H9 (cell line): ENCODE data around the gene ICE2. TPM values are rescaled to one million over a fixed set of nuclear protein-coding genes. Genes with fewer than 3 reads are reported as not detected.

Source experiments
- DNase-seq: peaks from one replicate; pipeline ENCODE4 v3.0.0-alpha.2; 2017
- H2AFZ ChIP-seq: one replicate; pipeline ENCODE4 v1.6.1; 2013; ENCODE audit warnings: mild to moderate bottlenecking, low read length, control low read depth, moderate library complexity
- H2AK5ac ChIP-seq: 2 replicates; pipeline ENCODE4 v1.6.1; 2013; ENCODE audit warnings: low read length, control low read depth, mixed read lengths; ENCODE audit not compliant: insufficient read length
- H2BK120ac ChIP-seq: one replicate; pipeline ENCODE4 v1.6.1; 2013; ENCODE audit warnings: low read depth, mild to moderate bottlenecking, low read length, control low read depth, inconsistent platforms; ENCODE audit not compliant: poor library complexity, severe bottlenecking
- H2BK12ac ChIP-seq: 2 replicates; pipeline ENCODE4 v1.6.1; 2013; ENCODE audit warnings: low read length, control low read depth, mixed read lengths, low read depth; ENCODE audit not compliant: insufficient read length
- H2BK15ac ChIP-seq: 2 replicates; pipeline ENCODE4 v1.6.1; 2013; ENCODE audit warnings: low read depth, low read length, control low read depth
- H2BK20ac ChIP-seq: one replicate; pipeline ENCODE4 v1.6.1; 2013; ENCODE audit warnings: low read depth, mild to moderate bottlenecking, low read length, control low read depth, inconsistent platforms; ENCODE audit not compliant: poor library complexity, severe bottlenecking
- H2BK5ac ChIP-seq: 2 replicates; pipeline ENCODE4 v1.6.1; 2013; ENCODE audit warnings: low read length, control low read depth, mixed read lengths; ENCODE audit not compliant: insufficient read length
- H3K14ac ChIP-seq: 2 replicates; pipeline ENCODE4 v1.6.1; 2013; ENCODE audit warnings: low read length, control low read depth; ENCODE audit not compliant: insufficient read depth
- H3K18ac ChIP-seq: 2 replicates; pipeline ENCODE4 v1.6.1; 2013; ENCODE audit warnings: low read depth, mild to moderate bottlenecking, mixed read lengths, low read length, control low read depth; ENCODE audit not compliant: insufficient read length
- H3K23ac ChIP-seq: 2 replicates; pipeline ENCODE4 v1.6.1; 2013; ENCODE audit warnings: low read length, control low read depth, mixed read lengths, low read depth; ENCODE audit not compliant: insufficient read length
- H3K23me2 ChIP-seq: 2 replicates; pipeline ENCODE4 v1.6.1; 2013; ENCODE audit warnings: low read depth, mild to moderate bottlenecking, mixed read lengths, low read length, control low read depth; ENCODE audit not compliant: insufficient read length, poor library complexity, severe bottlenecking
- H3K27ac ChIP-seq: 2 replicates; pipeline ENCODE4 v1.5.1; 2013; ENCODE audit warnings: low read length, control low read depth, mixed read lengths, low read depth; ENCODE audit not compliant: insufficient read length
- H3K27me3 ChIP-seq: 2 replicates; pipeline ENCODE4 v1.6.1; 2013; ENCODE audit warnings: low read length, control low read depth, inconsistent platforms; ENCODE audit not compliant: insufficient read depth
- H3K4ac ChIP-seq: 2 replicates; pipeline ENCODE4 v1.6.1; 2013; ENCODE audit warnings: low read depth, mild to moderate bottlenecking, control low read depth, inconsistent platforms, low read length, moderate library complexity
- H3K4me1 ChIP-seq: 2 replicates; pipeline ENCODE4 v1.6.1; 2013; ENCODE audit warnings: low read length, control low read depth, inconsistent platforms; ENCODE audit not compliant: insufficient read depth
- H3K4me2 ChIP-seq: 2 replicates; pipeline ENCODE4 v1.6.1; 2013; ENCODE audit warnings: low read length, control low read depth, mixed read lengths; ENCODE audit not compliant: insufficient read length, insufficient read depth
- H3K56ac ChIP-seq: 2 replicates; pipeline ENCODE4 v1.6.1; 2013; ENCODE audit warnings: low read depth, mild to moderate bottlenecking, mixed read lengths, low read length, control low read depth; ENCODE audit not compliant: insufficient read length
- H3K79me1 ChIP-seq: 2 replicates; pipeline ENCODE4 v1.6.1; 2013; ENCODE audit warnings: low read depth, mild to moderate bottlenecking, moderate library complexity, low read length, control low read depth, inconsistent platforms; ENCODE audit not compliant: insufficient read depth, poor library complexity, severe bottlenecking
- H3K79me2 ChIP-seq: 2 replicates; pipeline ENCODE4 v1.6.1; 2013; ENCODE audit warnings: low read length, control low read depth, inconsistent platforms; ENCODE audit not compliant: insufficient read depth
- H3K9ac ChIP-seq: 2 replicates; pipeline ENCODE4 v1.6.1; 2013; ENCODE audit warnings: low read length, control low read depth, mixed read lengths; ENCODE audit not compliant: insufficient read length; ENCODE audit errors: extremely low read depth
- H3K9me3 ChIP-seq: one replicate; pipeline ENCODE4 v1.6.1; 2013; ENCODE audit warnings: low read depth, low read length, inconsistent platforms; ENCODE audit not compliant: control insufficient read depth
- H3T11ph ChIP-seq: one replicate; pipeline ENCODE4 v1.6.1; 2013; ENCODE audit warnings: mild to moderate bottlenecking, low read length, control low read depth, inconsistent platforms
- H4K20me1 ChIP-seq: one replicate; pipeline ENCODE4 v1.6.1; 2013; ENCODE audit not compliant: control insufficient read depth, insufficient read length, insufficient read depth
- H4K5ac ChIP-seq: 2 replicates; pipeline ENCODE4 v1.6.1; 2013; ENCODE audit warnings: low read depth, mild to moderate bottlenecking, mixed read lengths, low read length, control low read depth; ENCODE audit not compliant: insufficient read length
- H4K8ac ChIP-seq: replicated peaks from 2 replicates; pipeline ENCODE4 v1.6.1; 2013; ENCODE audit warnings: low read length, control low read depth, mixed read lengths, low read depth; ENCODE audit not compliant: insufficient read length
- H4K91ac ChIP-seq: 2 replicates; pipeline ENCODE4 v1.6.1; 2013; ENCODE audit warnings: low read depth, mild to moderate bottlenecking, moderate library complexity, mixed read lengths, low read length, control low read depth; ENCODE audit not compliant: insufficient read length
- H3K27ac Mint-ChIP-seq, 3 experiments: 2 replicates in 2 of 3; 3 replicates in 1 of 3; pipeline ENCODE4 v1.8.0; 2020 to 2021; ENCODE audit warnings: mixed read lengths in 3 of 3, mild to moderate bottlenecking in 1 of 3, moderate library complexity in 1 of 3
- H3K27me3 Mint-ChIP-seq: 2 replicates; pipeline ENCODE4 v1.8.0; 2021; ENCODE audit warnings: low read depth, mild to moderate bottlenecking, moderate library complexity, mixed read lengths
- H3K36me3 Mint-ChIP-seq, 3 experiments: 2 replicates in 2 of 3; 3 replicates in 1 of 3; pipeline ENCODE4 v1.8.0; 2020 to 2021; ENCODE audit warnings: low read depth in 3 of 3, mixed read lengths in 3 of 3; ENCODE audit not compliant: insufficient read depth in 1 of 3
- H3K4me1 Mint-ChIP-seq, 2 experiments: 2 replicates each; pipeline ENCODE4 v1.8.0; 2020; ENCODE audit warnings: mixed read lengths in 2 of 2
- H3K4me3 Mint-ChIP-seq, 2 experiments: 2 replicates in 1 of 2; 3 replicates in 1 of 2; pipeline ENCODE4 v1.8.0; 2020 to 2021; ENCODE audit warnings: mild to moderate bottlenecking in 2 of 2, mixed read lengths in 2 of 2, moderate library complexity in 1 of 2
- H3K9me3 Mint-ChIP-seq, 2 experiments: 2 replicates in 1 of 2; 3 replicates in 1 of 2; pipeline ENCODE4 v1.8.0; 2020; ENCODE audit warnings: mild to moderate bottlenecking in 2 of 2, mixed read lengths in 2 of 2, moderate library complexity in 1 of 2
- WGBS: extraction: QIAGEN DNeasy Blood & Tissue Kit; methylation state at CpG from one replicate; pipeline ENCODE4 v1.1.7; 2013; ENCODE audit warnings: missing lambda C conversion rate, low lambda C conversion rate, mixed read lengths; ENCODE audit not compliant: insufficient read length; ENCODE audit errors: extremely low coverage; 5-methylcytosine and 5-hydroxymethylcytosine counted together
- total RNA-seq: library from RNA; stranded (reverse); gene quantifications from 2 replicates; pipeline ENCODE4 v1.2.1, GENCODE V29; 2021
- TF ChIP-seq, protein P1 (sequence below): fragments of 200-600 bp; sonication (generic); conservative IDR thresholded peaks from 3 replicates; pipeline ENCODE4 v1.8.0; 2021; ENCODE audit warnings: antibody characterized with exemption, mild to moderate bottlenecking

ICE2 gene
- total RNA-seq, 1 experiment from 2014 or later = 76.3 TPM

DNA sequence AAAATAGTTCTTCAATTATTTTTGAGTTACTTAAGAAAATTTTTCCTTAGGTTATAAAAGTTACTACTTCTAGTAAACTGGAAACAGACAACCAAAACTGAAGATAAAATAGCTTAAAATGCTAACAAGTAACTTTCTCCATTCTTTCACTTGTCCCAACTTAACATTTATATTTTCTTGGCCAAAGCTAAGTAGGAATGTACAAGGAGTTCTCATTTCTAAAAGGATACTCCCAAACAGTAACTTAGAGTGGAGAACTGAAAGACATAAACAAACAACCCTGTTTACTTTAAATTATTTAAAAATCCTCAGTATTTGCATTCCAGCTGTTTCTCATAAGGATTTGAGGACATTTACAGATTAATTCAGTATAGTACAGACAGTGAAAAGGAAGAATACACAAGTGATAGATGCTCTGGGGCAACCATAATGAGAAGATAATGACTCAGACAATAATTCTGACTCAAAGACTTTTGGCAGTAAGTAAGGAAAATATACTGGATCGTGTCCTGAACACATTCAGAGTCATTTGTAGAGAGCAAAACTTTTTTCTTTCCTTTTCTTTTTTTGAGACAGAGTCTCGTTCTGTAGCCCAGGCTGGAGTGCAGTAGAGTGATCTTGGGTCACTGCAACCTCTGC, 52.0 kb downstream of the ICE2 start:
- H3K4me1 ChIP-seq = no peaks in the 10 kb centered on the region
- no peak for DNase-seq
- no peaks in the 10 kb centered on the region for H3K27me3 Mint-ChIP-seq
- no peaks in the 10 kb centered on the region for H4K20me1 ChIP-seq
- H3K27me3 ChIP-seq = no peaks in the 10 kb centered on the region
- no peak overlapping the region for H3K27ac Mint-ChIP-seq
- H3K14ac ChIP-seq = no peak overlapping the region
- no peak overlapping the region for H4K5ac ChIP-seq
- no peak overlapping the region for H3K4ac ChIP-seq
- no peaks in the 10 kb centered on the region for H3K79me1 ChIP-seq
- no peak overlapping the region for H3K4me2 ChIP-seq
- H4K8ac ChIP-seq = no peak overlapping the region
- H4K91ac ChIP-seq = no peak overlapping the region
- H3K79me2 ChIP-seq = no peaks in the 10 kb centered on the region
- H3K18ac ChIP-seq = no peak overlapping the region
- no peak overlapping the region for H3K56ac ChIP-seq
- H2AK5ac ChIP-seq = no peak overlapping the region
- no peak overlapping the region for H2BK5ac ChIP-seq
- H2BK12ac ChIP-seq = no peak overlapping the region
- no peak overlapping the region for H2BK20ac ChIP-seq
- H3K9me3 Mint-ChIP-seq = no peaks in the 10 kb centered on the region
- peaks cover 7 to 14% of the 10 kb centered on the region in 2 experiments; a peak in 2 of 4 replicates for H3K4me1 Mint-ChIP-seq
- H3K23me2 ChIP-seq = no peaks in the 10 kb centered on the region
- H3K9ac ChIP-seq = no peak overlapping the region
- H2AFZ ChIP-seq = no peak overlapping the region
- TF ChIP-seq, protein P1, sequence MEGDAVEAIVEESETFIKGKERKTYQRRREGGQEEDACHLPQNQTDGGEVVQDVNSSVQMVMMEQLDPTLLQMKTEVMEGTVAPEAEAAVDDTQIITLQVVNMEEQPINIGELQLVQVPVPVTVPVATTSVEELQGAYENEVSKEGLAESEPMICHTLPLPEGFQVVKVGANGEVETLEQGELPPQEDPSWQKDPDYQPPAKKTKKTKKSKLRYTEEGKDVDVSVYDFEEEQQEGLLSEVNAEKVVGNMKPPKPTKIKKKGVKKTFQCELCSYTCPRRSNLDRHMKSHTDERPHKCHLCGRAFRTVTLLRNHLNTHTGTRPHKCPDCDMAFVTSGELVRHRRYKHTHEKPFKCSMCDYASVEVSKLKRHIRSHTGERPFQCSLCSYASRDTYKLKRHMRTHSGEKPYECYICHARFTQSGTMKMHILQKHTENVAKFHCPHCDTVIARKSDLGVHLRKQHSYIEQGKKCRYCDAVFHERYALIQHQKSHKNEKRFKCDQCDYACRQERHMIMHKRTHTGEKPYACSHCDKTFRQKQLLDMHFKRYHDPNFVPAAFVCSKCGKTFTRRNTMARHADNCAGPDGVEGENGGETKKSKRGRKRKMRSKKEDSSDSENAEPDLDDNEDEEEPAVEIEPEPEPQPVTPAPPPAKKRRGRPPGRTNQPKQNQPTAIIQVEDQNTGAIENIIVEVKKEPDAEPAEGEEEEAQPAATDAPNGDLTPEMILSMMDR = no peak
- no peak overlapping the region for H3K23ac ChIP-seq
- H3K9me3 ChIP-seq = no peaks in the 10 kb centered on the region
- H3K4me3 Mint-ChIP-seq = no peak overlapping the region
- WGBS = no CpG with 5 or more reads among the region's 2 CpGs
- H3T11ph ChIP-seq = no peak overlapping the region
- peaks cover 9 to 29% (median 29%) of the 10 kb centered on the region in 3 experiments; a peak in 6 of 7 replicates for H3K36me3 Mint-ChIP-seq
- no peak overlapping the region for H3K27ac ChIP-seq
- H2BK120ac ChIP-seq = no peak overlapping the region
- H2BK15ac ChIP-seq = no peak overlapping the region
